Ishikawa (cell line): Measurements from ENCODE around the gene GALNT6.

Experiments used
- CEBPB ChIP-seq: IDR thresholded peaks from 2 replicates; pipeline ENCODE4 v1.6.1; 2012
- CREB1 ChIP-seq: IDR thresholded peaks from 2 replicates; pipeline ENCODE4 v1.6.1; 2012; ENCODE audit warnings: low read depth
- EGR1 ChIP-seq: IDR thresholded peaks from 2 replicates; pipeline ENCODE4 v1.6.1; 2012
- EP300 ChIP-seq: IDR thresholded peaks from 2 replicates; pipeline ENCODE4 v1.6.1; 2012; ENCODE audit warnings: borderline replicate concordance
- FOXM1 ChIP-seq: IDR thresholded peaks from 2 replicates; pipeline ENCODE4 v1.6.1; 2012; ENCODE audit warnings: low read depth, borderline replicate concordance
- NFIC ChIP-seq: IDR thresholded peaks from 2 replicates; pipeline ENCODE4 v1.6.1; 2012
- RAD21 ChIP-seq: IDR thresholded peaks from 2 replicates; pipeline ENCODE4 v1.6.1; 2012; ENCODE audit warnings: low read depth
- TAF1 ChIP-seq: IDR thresholded peaks from 2 replicates; pipeline ENCODE4 v1.6.1; 2012; ENCODE audit warnings: low read depth, mild to moderate bottlenecking
- TCF12 ChIP-seq: IDR thresholded peaks from 2 replicates; pipeline ENCODE4 v1.6.1; 2012; ENCODE audit warnings: low read depth
- TEAD4 ChIP-seq: IDR thresholded peaks from 2 replicates; pipeline ENCODE4 v1.6.1; 2012
- YY1 ChIP-seq: IDR thresholded peaks from 2 replicates; pipeline ENCODE4 v1.6.1; 2012; ENCODE audit warnings: low read depth
- ZBTB7A ChIP-seq: IDR thresholded peaks from 2 replicates; pipeline ENCODE4 v1.6.1; 2012; ENCODE audit warnings: low read depth
- TF ChIP-seq, protein P1 (sequence below): IDR thresholded peaks from 2 replicates; pipeline ENCODE4 v1.6.1; 2012; ENCODE audit warnings: low read depth, mild to moderate bottlenecking
- TF ChIP-seq, protein P2 (sequence below): IDR thresholded peaks from 2 replicates; pipeline ENCODE4 v1.6.1; 2012
- TF ChIP-seq, protein P3 (sequence below): IDR thresholded peaks from 2 replicates; pipeline ENCODE4 v1.6.1; 2012

GALNT6 gene

DNA sequence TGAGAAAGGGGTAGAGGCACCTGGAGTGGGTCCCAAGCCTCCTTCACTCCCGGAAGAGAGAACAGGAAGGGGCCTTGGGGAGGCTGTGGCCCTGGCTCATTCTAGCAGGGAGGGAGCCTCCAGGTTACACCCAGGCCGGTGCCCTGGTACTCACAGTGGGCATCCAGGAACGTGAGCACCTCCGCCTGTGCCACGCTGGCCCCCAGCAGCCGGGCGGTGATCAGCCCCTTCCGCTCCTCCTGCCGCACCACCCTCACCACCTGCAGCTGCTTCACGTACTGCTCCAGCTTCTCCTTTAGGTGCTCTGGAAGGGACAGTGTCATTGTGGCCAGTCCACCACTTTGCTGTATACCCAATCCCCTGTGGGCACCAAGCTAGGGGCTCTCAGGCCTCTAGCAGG lies 25.9 kb downstream of the GALNT6 start:
- TF ChIP-seq, protein P1, sequence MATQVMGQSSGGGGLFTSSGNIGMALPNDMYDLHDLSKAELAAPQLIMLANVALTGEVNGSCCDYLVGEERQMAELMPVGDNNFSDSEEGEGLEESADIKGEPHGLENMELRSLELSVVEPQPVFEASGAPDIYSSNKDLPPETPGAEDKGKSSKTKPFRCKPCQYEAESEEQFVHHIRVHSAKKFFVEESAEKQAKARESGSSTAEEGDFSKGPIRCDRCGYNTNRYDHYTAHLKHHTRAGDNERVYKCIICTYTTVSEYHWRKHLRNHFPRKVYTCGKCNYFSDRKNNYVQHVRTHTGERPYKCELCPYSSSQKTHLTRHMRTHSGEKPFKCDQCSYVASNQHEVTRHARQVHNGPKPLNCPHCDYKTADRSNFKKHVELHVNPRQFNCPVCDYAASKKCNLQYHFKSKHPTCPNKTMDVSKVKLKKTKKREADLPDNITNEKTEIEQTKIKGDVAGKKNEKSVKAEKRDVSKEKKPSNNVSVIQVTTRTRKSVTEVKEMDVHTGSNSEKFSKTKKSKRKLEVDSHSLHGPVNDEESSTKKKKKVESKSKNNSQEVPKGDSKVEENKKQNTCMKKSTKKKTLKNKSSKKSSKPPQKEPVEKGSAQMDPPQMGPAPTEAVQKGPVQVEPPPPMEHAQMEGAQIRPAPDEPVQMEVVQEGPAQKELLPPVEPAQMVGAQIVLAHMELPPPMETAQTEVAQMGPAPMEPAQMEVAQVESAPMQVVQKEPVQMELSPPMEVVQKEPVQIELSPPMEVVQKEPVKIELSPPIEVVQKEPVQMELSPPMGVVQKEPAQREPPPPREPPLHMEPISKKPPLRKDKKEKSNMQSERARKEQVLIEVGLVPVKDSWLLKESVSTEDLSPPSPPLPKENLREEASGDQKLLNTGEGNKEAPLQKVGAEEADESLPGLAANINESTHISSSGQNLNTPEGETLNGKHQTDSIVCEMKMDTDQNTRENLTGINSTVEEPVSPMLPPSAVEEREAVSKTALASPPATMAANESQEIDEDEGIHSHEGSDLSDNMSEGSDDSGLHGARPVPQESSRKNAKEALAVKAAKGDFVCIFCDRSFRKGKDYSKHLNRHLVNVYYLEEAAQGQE, result no peak
- TF ChIP-seq YY1 (no peak), CREB1 (no peak), EGR1 (no peak), NFIC (no peak), TAF1 (no peak), ZBTB7A (no peak), EP300 (no peak), CEBPB (no peak), TCF12 (no peak), RAD21 (no peak)
- TF ChIP-seq, protein P2, sequence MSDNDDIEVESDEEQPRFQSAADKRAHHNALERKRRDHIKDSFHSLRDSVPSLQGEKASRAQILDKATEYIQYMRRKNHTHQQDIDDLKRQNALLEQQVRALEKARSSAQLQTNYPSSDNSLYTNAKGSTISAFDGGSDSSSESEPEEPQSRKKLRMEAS, result no peak

DNA sequence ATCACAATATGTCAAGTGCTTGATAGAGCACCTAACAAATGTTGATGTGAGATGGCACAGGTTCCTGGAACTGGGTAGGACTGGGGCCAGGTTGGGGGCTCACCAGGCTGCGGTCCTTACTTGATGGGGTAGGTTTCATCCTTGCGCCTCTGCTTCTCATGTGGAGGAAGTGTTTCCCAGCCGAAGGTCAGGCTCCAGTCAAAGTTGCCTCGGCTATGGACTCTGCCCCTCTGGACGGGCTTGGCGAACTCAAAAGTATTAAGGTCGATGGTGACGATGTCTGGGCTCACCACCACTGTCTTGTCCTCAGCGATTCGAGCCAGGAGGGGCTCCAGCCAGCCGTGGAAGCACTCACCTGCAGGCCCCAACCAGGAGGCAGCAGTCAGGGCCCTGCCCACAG lies 27.2 kb downstream of the GALNT6 start:
- TF ChIP-seq, protein P3, sequence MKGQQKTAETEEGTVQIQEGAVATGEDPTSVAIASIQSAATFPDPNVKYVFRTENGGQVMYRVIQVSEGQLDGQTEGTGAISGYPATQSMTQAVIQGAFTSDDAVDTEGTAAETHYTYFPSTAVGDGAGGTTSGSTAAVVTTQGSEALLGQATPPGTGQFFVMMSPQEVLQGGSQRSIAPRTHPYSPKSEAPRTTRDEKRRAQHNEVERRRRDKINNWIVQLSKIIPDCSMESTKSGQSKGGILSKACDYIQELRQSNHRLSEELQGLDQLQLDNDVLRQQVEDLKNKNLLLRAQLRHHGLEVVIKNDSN, result no peak
- TF ChIP-seq RAD21, result no peak
- no peak for TF ChIP-seq TEAD4
- TF ChIP-seq TAF1, result no peak
- TF ChIP-seq CREB1, result no peak
- no peak for TF ChIP-seq TCF12
- TF ChIP-seq NFIC, result no peak
- TF ChIP-seq EGR1, result no peak

DNA sequence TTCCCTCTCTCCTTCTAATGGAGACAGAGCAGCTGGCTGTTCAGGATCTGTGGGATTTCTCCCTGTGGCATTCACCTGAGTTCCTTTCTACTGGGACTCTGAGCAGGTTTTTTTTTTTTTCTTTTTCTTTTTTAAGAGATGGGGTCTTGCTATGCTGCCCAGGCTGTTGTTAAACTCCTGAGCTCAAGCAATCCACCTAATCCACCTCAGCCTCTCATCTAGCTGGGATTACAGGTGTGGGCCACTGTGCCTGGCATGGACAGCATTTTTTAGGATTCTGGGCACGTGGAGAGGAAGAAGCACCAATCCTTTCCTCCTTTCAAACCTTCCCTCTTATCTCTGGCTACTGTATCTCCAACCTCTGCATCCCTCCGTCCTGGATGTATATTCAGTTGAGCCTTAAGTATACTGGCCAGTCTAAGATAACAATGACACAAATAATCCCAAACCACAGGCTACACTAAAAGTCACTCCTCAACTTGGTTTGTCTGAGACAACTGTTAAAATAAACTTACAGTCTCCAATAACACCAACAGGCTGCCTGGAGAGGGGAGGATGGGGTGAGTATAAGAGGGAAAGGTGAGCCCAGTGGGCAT lies 28.4 kb downstream of the GALNT6 start:
- TF ChIP-seq, protein P3, result no peak
- TF ChIP-seq CREB1 (no peak), TCF12 (no peak), TEAD4 (no peak), YY1 (no peak)
- TF ChIP-seq, protein P2, result no peak

DNA sequence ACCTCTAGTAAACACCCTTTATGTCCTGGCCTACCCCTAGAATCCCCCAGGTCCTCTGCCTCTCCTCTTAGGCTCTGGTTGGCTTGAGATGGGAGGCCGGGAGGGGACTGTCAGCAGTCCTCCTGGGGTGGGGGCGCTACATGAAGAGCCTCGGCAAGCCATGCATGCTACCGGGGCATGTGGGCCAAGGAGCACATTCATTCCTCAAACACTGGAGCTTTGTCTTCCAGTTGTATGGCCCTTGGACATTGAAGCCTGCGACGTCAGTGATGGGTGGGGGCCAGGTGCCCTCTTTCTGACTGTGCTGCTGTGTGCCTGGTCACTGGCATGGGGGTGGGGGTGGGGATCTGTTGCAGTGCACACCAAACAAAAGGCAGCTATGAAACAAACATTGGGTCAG lies 28.9 kb downstream of the GALNT6 start:
- TF ChIP-seq TEAD4, result no peak
- no peak for TF ChIP-seq CEBPB
- TF ChIP-seq TAF1, result no peak
- no peak for TF ChIP-seq NFIC
- TF ChIP-seq ZBTB7A, result no peak
- TF ChIP-seq, protein P3, result no peak
- no peak for TF ChIP-seq RAD21
- no peak for TF ChIP-seq YY1
- TF ChIP-seq, protein P1, result no peak
- TF ChIP-seq EP300, result no peak
- no peak for TF ChIP-seq EGR1
- TF ChIP-seq CREB1, result no peak
- TF ChIP-seq, protein P2, result no peak
- TF ChIP-seq FOXM1, result no peak
- no peak for TF ChIP-seq TCF12

DNA sequence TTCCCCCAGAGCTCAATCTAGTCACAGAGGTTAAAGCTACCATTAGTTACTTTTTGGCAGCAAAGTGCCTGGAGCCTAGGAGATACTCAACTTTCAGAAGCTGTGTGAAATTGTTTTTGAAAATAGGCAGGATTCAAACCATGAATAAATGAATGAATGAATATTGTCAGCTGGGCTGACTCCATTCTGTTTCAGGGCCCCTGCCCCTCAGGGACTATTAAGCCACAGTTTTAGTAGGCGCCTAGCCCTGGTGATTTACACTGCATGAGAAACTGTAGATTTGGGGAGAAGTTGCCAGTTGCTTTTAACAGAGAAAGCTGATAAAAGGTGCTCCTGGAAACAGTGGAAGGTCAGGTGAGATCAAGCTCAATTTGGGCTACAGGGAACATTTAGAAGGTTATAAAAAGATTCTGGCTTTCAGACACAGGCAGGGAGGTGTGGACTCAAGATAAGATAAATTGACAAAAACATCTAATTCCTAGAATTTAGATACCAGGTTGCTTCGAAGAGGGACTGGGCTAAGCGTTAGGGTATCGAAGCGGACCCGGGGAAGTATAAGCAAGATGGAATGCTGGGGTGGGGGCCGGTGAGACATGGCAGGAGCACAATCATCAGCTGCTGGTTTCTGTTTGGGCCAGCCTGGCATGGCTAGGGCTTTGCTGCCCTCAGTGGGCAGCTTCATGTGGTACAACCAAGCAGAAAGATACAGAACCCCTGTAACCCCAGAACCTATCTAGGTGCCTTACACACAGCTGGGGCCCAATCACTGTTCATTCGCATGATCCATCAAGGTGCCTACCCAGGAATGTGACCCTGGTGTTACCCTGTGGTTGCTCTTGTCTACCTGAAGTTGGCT lies 29.8 kb downstream of the GALNT6 start:
- TF ChIP-seq RAD21 (peak; percentile 23; the same call in 1 of the 2 replicates), NFIC (no peak), TAF1 (no peak)
